Tibial nerve (tissue), 4 donors: ENCODE measurements around the gene SGPL1.

Source experiments
- EP300 ChIP-seq, 2 donors: sonication (generic); formaldehyde crosslinking; IDR thresholded peaks; one replicate each; pipeline ENCODE4 v1.6.1; 2017; ENCODE audit warnings: antibody characterized with exemption in 2 of 2, mild to moderate bottlenecking in 1 of 2
- POLR2A ChIP-seq, 2 donors: fragments of 450-650 bp; IDR thresholded peaks; one replicate each; pipeline ENCODE4 v1.6.1; 2017; ENCODE audit warnings: antibody characterized with exemption in 2 of 2, mild to moderate bottlenecking in 2 of 2, moderate library complexity in 2 of 2
- TF ChIP-seq, protein P1 (sequence below), 5 experiments: fragments of 200-600 bp in 3 of 5; fragments of 450-650 bp in 2 of 5; sonication (generic) in 3 of 5; IDR thresholded peaks; one replicate each; pipeline ENCODE4 v1.5.1; 2016 to 2019; ENCODE audit warnings: antibody characterized with exemption in 5 of 5, mild to moderate bottlenecking in 3 of 5, moderate library complexity in 2 of 5

DNA sequence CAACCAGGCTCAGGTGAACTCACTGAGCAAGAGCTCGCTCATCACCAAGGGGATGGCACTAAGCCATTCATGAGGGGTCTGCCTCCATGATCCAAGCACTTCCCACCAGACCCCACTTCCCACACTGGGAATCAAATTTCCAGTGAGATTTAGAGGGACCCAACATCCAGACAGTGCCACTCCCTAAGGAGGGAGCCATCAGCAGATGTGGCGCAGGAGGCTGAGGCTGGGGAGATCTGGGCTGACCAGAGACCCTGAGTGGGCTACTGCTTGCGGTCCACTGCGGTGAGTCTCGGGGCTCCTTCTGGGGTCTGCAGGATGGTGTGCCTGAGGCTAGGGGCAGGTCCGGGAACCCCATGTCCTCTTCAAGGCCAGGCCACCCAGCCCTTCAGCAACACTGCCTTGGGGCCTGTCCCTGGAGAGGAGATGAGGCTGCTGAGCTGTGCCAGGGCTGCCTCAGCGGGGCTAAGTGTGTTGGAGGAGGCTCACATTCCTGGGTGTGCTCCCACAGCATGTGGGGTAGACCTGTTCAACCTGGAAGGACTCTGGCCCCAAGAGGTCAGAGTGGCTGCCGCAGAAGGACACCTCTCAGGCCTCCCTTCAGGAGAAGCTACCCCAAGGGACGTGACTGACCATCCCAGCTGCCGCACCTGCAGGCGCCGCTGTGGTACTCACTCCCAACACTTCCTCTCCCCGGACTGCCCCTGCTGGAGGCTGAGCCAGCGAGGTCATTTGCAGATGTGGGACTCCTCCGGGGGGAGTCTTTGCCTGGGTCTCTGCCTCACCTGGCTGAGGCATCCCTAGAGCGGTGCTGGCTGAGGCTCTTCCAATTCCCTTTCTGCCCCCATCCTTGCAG lies 95.0 kb downstream of the SGPL1 start:
- TF ChIP-seq, protein P1, sequence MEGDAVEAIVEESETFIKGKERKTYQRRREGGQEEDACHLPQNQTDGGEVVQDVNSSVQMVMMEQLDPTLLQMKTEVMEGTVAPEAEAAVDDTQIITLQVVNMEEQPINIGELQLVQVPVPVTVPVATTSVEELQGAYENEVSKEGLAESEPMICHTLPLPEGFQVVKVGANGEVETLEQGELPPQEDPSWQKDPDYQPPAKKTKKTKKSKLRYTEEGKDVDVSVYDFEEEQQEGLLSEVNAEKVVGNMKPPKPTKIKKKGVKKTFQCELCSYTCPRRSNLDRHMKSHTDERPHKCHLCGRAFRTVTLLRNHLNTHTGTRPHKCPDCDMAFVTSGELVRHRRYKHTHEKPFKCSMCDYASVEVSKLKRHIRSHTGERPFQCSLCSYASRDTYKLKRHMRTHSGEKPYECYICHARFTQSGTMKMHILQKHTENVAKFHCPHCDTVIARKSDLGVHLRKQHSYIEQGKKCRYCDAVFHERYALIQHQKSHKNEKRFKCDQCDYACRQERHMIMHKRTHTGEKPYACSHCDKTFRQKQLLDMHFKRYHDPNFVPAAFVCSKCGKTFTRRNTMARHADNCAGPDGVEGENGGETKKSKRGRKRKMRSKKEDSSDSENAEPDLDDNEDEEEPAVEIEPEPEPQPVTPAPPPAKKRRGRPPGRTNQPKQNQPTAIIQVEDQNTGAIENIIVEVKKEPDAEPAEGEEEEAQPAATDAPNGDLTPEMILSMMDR (IDR thresholded peaks at IDR 0.05), result no peak
- TF ChIP-seq EP300 (IDR thresholded peaks at IDR 0.05) (no peak), POLR2A (IDR thresholded peaks at IDR 0.05) (no peak)
